H1 (cell line): ENCODE measurements around the gene EXOC2. TPM values are rescaled to one million over a fixed set of nuclear protein-coding genes. Genes with fewer than 3 reads are reported as not detected.

Experiments
- CTCF ChIA-PET: fragments of 300-600 bp; sonication (Branson Sonifier 250); formaldehyde crosslinking; loops from one replicate; lab custom pipeline; 2021; ENCODE audit not compliant: partially characterized antibody; lab: Charles Lee
- POLR2A ChIA-PET: fragments of 300-600 bp; sonication (Branson Sonifier 250); formaldehyde crosslinking; loops from one replicate; lab custom pipeline; 2021; ENCODE audit warnings: inconsistent platforms; ENCODE audit not compliant: partially characterized antibody; lab: Charles Lee
- DNase-seq, 2 experiments: peaks; one replicate each; pipeline versions ENCODE4 v3.0.0 to v3.0.0-alpha.2; 2010 to 2022; ENCODE audit warnings: low spot score in 2 of 2, low read depth in 1 of 2, mixed read lengths in 1 of 2
- FAIRE-seq: peaks from 2 replicates; lab custom pipeline; 2011; peaks lifted over from hg19 to GRCh38; lab: Jason Lieb, UNC
- H2AFZ ChIP-seq: 2 replicates; pipeline ENCODE4 v1.8.1; 2012; ENCODE audit warnings: low read length, inconsistent platforms
- H2AK5ac ChIP-seq: 2 replicates; pipeline ENCODE4 v1.6.1; 2013; ENCODE audit warnings: low read depth, low read length
- H2BK120ac ChIP-seq: replicated peaks from 2 replicates; pipeline ENCODE3; 2013; ENCODE audit warnings: low read depth, low read length, inconsistent platforms
- H2BK12ac ChIP-seq: 2 replicates; pipeline ENCODE4 v1.6.1; 2013; ENCODE audit warnings: low read depth, low read length
- H2BK15ac ChIP-seq: 2 replicates; pipeline ENCODE4 v1.6.1; 2013; ENCODE audit warnings: low read length
- H2BK20ac ChIP-seq: 2 replicates; pipeline ENCODE4 v1.6.1; 2013; ENCODE audit warnings: low read length
- H2BK5ac ChIP-seq: 2 replicates; pipeline ENCODE4 v1.6.1; 2013; ENCODE audit warnings: low read depth, low read length
- H3K14ac ChIP-seq: 2 replicates; pipeline ENCODE4 v1.6.1; 2013; ENCODE audit warnings: inconsistent platforms; ENCODE audit not compliant: insufficient read length
- H3K18ac ChIP-seq: 2 replicates; pipeline ENCODE4 v1.6.1; 2013; ENCODE audit warnings: low read length; ENCODE audit errors: extremely low read depth
- H3K23ac ChIP-seq: 2 replicates; pipeline ENCODE4 v1.6.1; 2013; ENCODE audit warnings: inconsistent platforms; ENCODE audit not compliant: insufficient read length
- H3K23me2 ChIP-seq: 2 replicates; pipeline ENCODE4 v1.6.1; 2013; ENCODE audit warnings: low read depth, low read length
- H3K27ac ChIP-seq: 2 replicates; pipeline ENCODE4 v1.6.1; 2011; ENCODE audit warnings: low read depth, low read length, inconsistent platforms
- H3K27me3 ChIP-seq, 4 experiments: replicated peaks in 1 of 4; 1 replicate in 1 of 4; 2 replicates in 3 of 4; pipeline versions ENCODE4 v1.6.1 to v1.8.1; 2011 to 2013; ENCODE audit warnings: low read length in 3 of 4, mild to moderate bottlenecking in 3 of 4, inconsistent platforms in 2 of 4, mixed read lengths in 2 of 4, moderate library complexity in 1 of 4; ENCODE audit not compliant: control insufficient read depth in 3 of 4, insufficient read depth in 3 of 4; ENCODE audit errors: extremely low read depth in 1 of 4
- H3K36me3 ChIP-seq, 4 experiments: 2 replicates each; pipeline versions ENCODE4 v1.6.1 to v1.8.1; 2011 to 2013; ENCODE audit warnings: mild to moderate bottlenecking in 4 of 4, low read length in 3 of 4, moderate library complexity in 2 of 4, control low read depth in 1 of 4, inconsistent platforms in 1 of 4; ENCODE audit not compliant: insufficient read depth in 4 of 4, control insufficient read depth in 2 of 4
- H3K4ac ChIP-seq: replicated peaks from 2 replicates; pipeline ENCODE3; 2013; ENCODE audit warnings: low read length, low read depth, mixed read lengths, inconsistent platforms; ENCODE audit not compliant: insufficient read length
- H3K4me1 ChIP-seq, 4 experiments: replicated peaks in 1 of 4; 1 replicate in 1 of 4; 2 replicates in 3 of 4; pipeline versions ENCODE4 v1.6.1 to v1.8.1; 2011 to 2013; ENCODE audit warnings: low read length in 3 of 4, inconsistent platforms in 2 of 4, mixed read lengths in 1 of 4; ENCODE audit not compliant: insufficient read depth in 4 of 4, control insufficient read depth in 3 of 4
- H3K4me2 ChIP-seq, 2 experiments: 2 replicates each; pipeline versions ENCODE4 v1.6.1 to v1.8.1; 2011 to 2013; ENCODE audit warnings: low read depth in 2 of 2, low read length in 2 of 2, control low read depth in 1 of 2, inconsistent platforms in 1 of 2, mild to moderate bottlenecking in 1 of 2; ENCODE audit not compliant: insufficient read depth in 1 of 2
- H3K4me3 ChIP-seq, 4 experiments: fragments of 200-600, 300-600 bp in 1 of 4; sonication (generic), shearing (Covaris generic), sonication (Bioruptor Twin) in 1 of 4; 2 replicates each; pipeline versions ENCODE4 v1.5.1 to v1.8.1; 2011 to 2016; ENCODE audit warnings: low read length in 4 of 4, low read depth in 3 of 4, control low read depth in 2 of 4, inconsistent platforms in 2 of 4, mild to moderate bottlenecking in 2 of 4, mixed read lengths in 1 of 4, moderate library complexity in 1 of 4; ENCODE audit not compliant: insufficient read depth in 2 of 4; ENCODE audit errors: extremely low read depth in 1 of 4
- H3K56ac ChIP-seq: replicated peaks from 2 replicates; pipeline ENCODE3; 2013; ENCODE audit warnings: low read depth, mild to moderate bottlenecking, mixed read lengths, low read length, inconsistent platforms; ENCODE audit not compliant: insufficient read length
- H3K79me1 ChIP-seq: 2 replicates; pipeline ENCODE4 v1.6.1; 2013; ENCODE audit warnings: low read depth, low read length, control low read depth
- H3K79me2 ChIP-seq, 2 experiments: 2 replicates each; pipeline versions ENCODE4 v1.6.1 to v1.8.1; 2012 to 2013; ENCODE audit warnings: low read length in 2 of 2, mild to moderate bottlenecking in 2 of 2, inconsistent platforms in 1 of 2; ENCODE audit not compliant: insufficient read depth in 2 of 2, control insufficient read depth in 1 of 2
- H3K9ac ChIP-seq, 4 experiments: replicated peaks in 1 of 4; 1 replicate in 1 of 4; 2 replicates in 3 of 4; pipeline versions ENCODE4 v1.6.1 to v1.8.1; 2011 to 2013; ENCODE audit warnings: low read depth in 3 of 4, low read length in 3 of 4, control low read depth in 2 of 4, mild to moderate bottlenecking in 2 of 4, moderate library complexity in 2 of 4, inconsistent platforms in 1 of 4; ENCODE audit errors: extremely low read depth in 1 of 4
- H3K9me3 ChIP-seq, 2 experiments: 2 replicates each; pipeline versions ENCODE4 v1.6.1 to v1.8.1; 2012 to 2013; ENCODE audit warnings: mild to moderate bottlenecking in 2 of 2, moderate library complexity in 2 of 2, control low read depth in 1 of 2, inconsistent platforms in 1 of 2, low read depth in 1 of 2, low read length in 1 of 2, mixed read lengths in 1 of 2; ENCODE audit not compliant: insufficient read depth in 2 of 2
- H4K20me1 ChIP-seq, 2 experiments: replicated peaks in 1 of 2; 2 replicates each; pipeline versions ENCODE3 to v1.8.1; 2011 to 2013; ENCODE audit warnings: inconsistent platforms in 2 of 2, low read length in 2 of 2, mild to moderate bottlenecking in 1 of 2; ENCODE audit not compliant: insufficient read depth in 2 of 2, control insufficient read depth in 1 of 2
- H4K5ac ChIP-seq: 2 replicates; pipeline ENCODE4 v1.6.1; 2013; ENCODE audit warnings: low read length, low read depth, mixed read lengths, inconsistent platforms; ENCODE audit not compliant: insufficient read length
- H4K8ac ChIP-seq: 2 replicates; pipeline ENCODE4 v1.8.0; 2013; ENCODE audit warnings: mild to moderate bottlenecking, moderate library complexity, low read length, inconsistent platforms; ENCODE audit not compliant: insufficient read depth; ENCODE audit errors: extremely low read depth
- H4K91ac ChIP-seq: replicated peaks from 2 replicates; pipeline ENCODE3; 2013; ENCODE audit warnings: low read length, mixed read lengths, inconsistent platforms; ENCODE audit not compliant: insufficient read length
- BACH1 ChIP-seq: IDR thresholded peaks from 2 replicates; pipeline ENCODE4 v1.6.1; 2012; ENCODE audit warnings: low read length, improper control_type of control experiment
- CHD1 ChIP-seq: IDR thresholded peaks from 2 replicates; pipeline ENCODE4 v1.6.1; 2012; ENCODE audit warnings: low read depth, low read length, improper control_type of control experiment
- E2F6 ChIP-seq: IDR thresholded peaks from 2 replicates; pipeline ENCODE4 v1.6.1; 2012; ENCODE audit warnings: inconsistent platforms
- GTF2F1 ChIP-seq: IDR thresholded peaks from 2 replicates; pipeline ENCODE4 v1.6.1; 2012; ENCODE audit warnings: low read depth, low read length, improper control_type of control experiment, borderline replicate concordance
- JUN ChIP-seq: IDR thresholded peaks from 2 replicates; pipeline ENCODE4 v1.6.1; 2011; ENCODE audit warnings: low read depth, mild to moderate bottlenecking, improper control_type of control experiment, low read length
- MAX ChIP-seq: IDR thresholded peaks from 2 replicates; pipeline ENCODE4 v1.6.1; 2012; ENCODE audit warnings: inconsistent platforms
- NANOG ChIP-seq: IDR thresholded peaks from 2 replicates; pipeline ENCODE4 v1.6.1; 2011; ENCODE audit warnings: low read length, low read depth, mild to moderate bottlenecking, inconsistent platforms; ENCODE audit not compliant: insufficient read depth, poor library complexity, severe bottlenecking
- NRF1 ChIP-seq: IDR thresholded peaks from 2 replicates; pipeline ENCODE4 v1.6.1; 2011; ENCODE audit warnings: mild to moderate bottlenecking, low read depth, low read length, improper control_type of control experiment
- POLR2A ChIP-seq, 2 experiments: IDR thresholded peaks; 1 replicate in 1 of 2; 2 replicates in 1 of 2; pipeline ENCODE4 v1.6.1; 2011; ENCODE audit warnings: low read depth in 2 of 2, low read length in 2 of 2, mild to moderate bottlenecking in 2 of 2; ENCODE audit errors: control extremely low read depth in 1 of 2
- POU5F1 ChIP-seq: IDR thresholded peaks from 2 replicates; pipeline ENCODE4 v1.6.1; 2011; ENCODE audit warnings: low read depth, mild to moderate bottlenecking, low read length, moderate library complexity
- RBBP5 ChIP-seq: IDR thresholded peaks from 2 replicates; pipeline ENCODE4 v1.7.1; 2012; ENCODE audit warnings: low read depth, mild to moderate bottlenecking, inconsistent platforms, low read length, moderate library complexity, borderline replicate concordance
- SIRT6 ChIP-seq: IDR thresholded peaks from one replicate; pipeline ENCODE4 v1.7.1; 2012; ENCODE audit warnings: low read length, inconsistent platforms
- SIX5 ChIP-seq: IDR thresholded peaks from 2 replicates; pipeline ENCODE4 v1.6.1; 2011; ENCODE audit warnings: mild to moderate bottlenecking, low read depth, low read length
- TAF1 ChIP-seq: IDR thresholded peaks from 2 replicates; pipeline ENCODE4 v1.6.1; 2011; ENCODE audit warnings: mild to moderate bottlenecking, low read depth, low read length
- TCF12 ChIP-seq: IDR thresholded peaks from 2 replicates; pipeline ENCODE4 v1.6.1; 2011; ENCODE audit warnings: low read depth, mild to moderate bottlenecking, low read length
- TEAD4 ChIP-seq: IDR thresholded peaks from 2 replicates; pipeline ENCODE4 v1.6.1; 2012; ENCODE audit warnings: low read depth, low read length, inconsistent platforms, mixed read lengths
- WGBS, 2 experiments: shearing (Covaris generic) in 1 of 2; methylation state at CpG; one replicate each; pipeline versions ENCODE4 v1.1.6 to v1.1.7; 2013 to 2015; ENCODE audit warnings: low lambda C conversion rate in 2 of 2, mixed read lengths in 2 of 2, inconsistent platforms in 1 of 2, low coverage in 1 of 2, missing lambda C conversion rate in 1 of 2; ENCODE audit not compliant: insufficient replicate concordance in 2 of 2, insufficient coverage in 1 of 2, insufficient read length in 1 of 2; ENCODE audit errors: extremely low coverage in 1 of 2, missing lambda C conversion rate in 1 of 2; 5-methylcytosine and 5-hydroxymethylcytosine counted together
- polyA plus RNA-seq, 7 experiments: library from polyadenylated mRNA; depleted of rRNA in 3 of 7; stranded (reverse) in 5 of 7; unstranded in 2 of 7; fragments of >200 nt in 5 of 7; fragments of 200-250 nt in 2 of 7; gene quantifications; 1 replicate in 5 of 7; 2 replicates in 1 of 7; 4 replicates in 1 of 7; pipeline versions ENCODE4 v1.2.1 to v1.2.3, GENCODE V29; 2011 to 2013; ENCODE audit warnings: missing spikeins in 2 of 7, mixed read lengths in 2 of 7
- total RNA-seq: library from RNA; stranded (reverse); fragmentation: NEBNext Ultra II Directional; extraction: Animal tissue kit (Norgen Biotek cat#: 25700); gene quantifications from 2 replicates; pipeline ENCODE4 v1.2.1, GENCODE V29; 2021

The EXOC2 gene
- total and polyA plus RNA-seq, 2 of the 8 experiments (the other 6 are each of a cell fraction or from before 2014, with no cell fraction given): 25.5 to 44.4 TPM

GRCh38 chr6:505374-505773 is 187.6 kb downstream of the EXOC2 start:
- no peak overlapping the region for H2BK12ac ChIP-seq
- H4K20me1 ChIP-seq: peaks cover 0 to 2% of the 10 kb centered on the region in 2 experiments
- H3K27me3 ChIP-seq: no peaks in the 10 kb centered on the region
- no peak overlapping the region for H2BK5ac ChIP-seq
- H3K79me2 ChIP-seq: no peaks in the 10 kb centered on the region
- H2AK5ac ChIP-seq: no peak overlapping the region
- no peak overlapping the region for H3K4ac ChIP-seq
- H3K9me3 ChIP-seq: no peaks in the 10 kb centered on the region
- H3K4me3 ChIP-seq: no peak overlapping the region
- no peak overlapping the region for H3K18ac ChIP-seq
- H3K9ac ChIP-seq: no peak overlapping the region
- no peak overlapping the region for H3K14ac ChIP-seq
- H3K23ac ChIP-seq: no peak overlapping the region
- H3K23me2 ChIP-seq: no peaks in the 10 kb centered on the region
- H4K5ac ChIP-seq: no peak overlapping the region
- H3K56ac ChIP-seq: no peak overlapping the region
- DNase-seq: no peak
- H3K4me1 ChIP-seq: peaks cover 0 to 3% (median 0%) of the 10 kb centered on the region in 4 experiments; a peak in 1 of 7 replicates
- no peak overlapping the region for H2BK20ac ChIP-seq
- no peaks in the 10 kb centered on the region for H3K36me3 ChIP-seq
- TF ChIP-seq CHD1 (no peak), GTF2F1 (no peak), NRF1 (no peak), RBBP5 (no peak), NANOG (no peak), POU5F1 (no peak), E2F6 (no peak), POLR2A (IDR thresholded peaks at IDR 0.05; ENCODE audit: control extremely low read depth in 1 of 2, low read depth in 2 of 2, low read length in 2 of 2) (no peak), JUN (no peak), BACH1 (no peak), TEAD4 (no peak), SIRT6 (no peak), MAX (no peak), SIX5 (no peak), TAF1 (no peak), TCF12 (no peak)
- FAIRE-seq: no peak
- H2AFZ ChIP-seq: no peak overlapping the region
- WGBS, 2 experiments: 92% methylated on average over 10 of the region's 10 CpGs; no CpG with 5 or more reads in 1 of the 2 experiments
- H2BK15ac ChIP-seq: no peak overlapping the region
- no peak overlapping the region for H3K27ac ChIP-seq
- H3K79me1 ChIP-seq: no peaks in the 10 kb centered on the region
- H4K8ac ChIP-seq: no peak overlapping the region
- no peak overlapping the region for H4K91ac ChIP-seq
- ChIA-PET POLR2A (no interaction called here), CTCF (interaction anchor here (0.6 kb wide), 1 partner anchor 290 kb away, joined by 3 read pairs; no protein-coding TSS in a partner anchor)
- no peak overlapping the region for H2BK120ac ChIP-seq
- no peak overlapping the region for H3K4me2 ChIP-seq
